ENCODE results near the gene PM20D1. TPM values are rescaled to one million over a fixed set of nuclear protein-coding genes. Genes with fewer than 3 reads are reported as not detected.

Gene PM20D1
- polyA plus RNA-seq, 1 of the 3 experiments (the other 2 are of a cell fraction) = not detected

GRCh38 chr1:205787287-205787916 lies 62.5 kb downstream of the PM20D1 start:
- ChIA-PET CTCF (interaction anchor here (0.9 to 11.9 kb wide), 4 partner anchors 120 to 194 kb away, joined by 3 to 366 read pairs (median 60); no protein-coding TSS in a partner anchor), POLR2A (no interaction called here)
- H3K4me3 ChIP-seq (ENCODE audit: low read depth in 2 of 2, low read length in 1 of 2) = no peak overlapping the region
- no peak overlapping the region for H3K9ac ChIP-seq
- DNase-seq = no peak
- no peaks in the 10 kb centered on the region for H4K20me1 ChIP-seq (ENCODE audit: insufficient read depth)
- 96% methylated on average over 10 of the region's 10 CpGs for WGBS (ENCODE audit: low lambda C conversion rate)
- H3K27me3 ChIP-seq (ENCODE audit: insufficient read depth) = no peaks in the 10 kb centered on the region
- H3K27ac ChIP-seq (ENCODE audit: low read depth in 2 of 2, low read length in 1 of 2) = no peak overlapping the region
- H3K4me2 ChIP-seq = no peak overlapping the region
- H2AFZ ChIP-seq (ENCODE audit: low read depth) = no peak overlapping the region
- H3K36me3 ChIP-seq (replicated peaks in 1 of 2; ENCODE audit: control insufficient read depth in 1 of 2, insufficient read depth in 2 of 2, low read length in 1 of 2) = peaks cover 0 to 15% of the 10 kb centered on the region in 2 experiments
- peaks cover 0 to 5% of the 10 kb centered on the region in 2 experiments; a peak in 1 of 4 replicates for H3K4me1 ChIP-seq (ENCODE audit: control insufficient read depth in 1 of 2, insufficient read depth in 2 of 2, low read depth in 1 of 2, low read length in 1 of 2)
- no peaks in the 10 kb centered on the region for H3K9me3 ChIP-seq
- H3F3A ChIP-seq (replicated peaks; ENCODE audit: insufficient read depth) = peaks cover 4% of the 10 kb centered on the region
- H3K79me2 ChIP-seq (ENCODE audit: insufficient read depth) = no peaks in the 10 kb centered on the region
- TF ChIP-seq GATA2 (CRISPR knock-in tag; IDR thresholded peaks at IDR 0.05) (no peak), GABPA (IDR thresholded peaks at IDR 0.05; ENCODE audit: low read depth) (no peak), EP300 (IDR thresholded peaks at IDR 0.05; ENCODE audit: borderline replicate concordance in 1 of 2, low read depth in 1 of 2, low read length in 1 of 2) (no peak), POLR2AphosphoS5 (IDR thresholded peaks at IDR 0.05; ENCODE audit: low read depth, low read length) (no peak), TCF12 (IDR thresholded peaks at IDR 0.05) (no peak), MEF2A (IDR thresholded peaks at IDR 0.05; ENCODE audit: borderline replicate concordance, low read depth) (no peak), SIN3A (IDR thresholded peaks at IDR 0.05; ENCODE audit: borderline replicate concordance, low read depth, low read length) (no peak), ELF1 (IDR thresholded peaks at IDR 0.05) (no peak), MXI1 (IDR thresholded peaks at IDR 0.05; ENCODE audit: low read depth, low read length) (no peak), IRF3 (IDR thresholded peaks at IDR 0.05; ENCODE audit: low read depth, low read length) (no peak)
- TF ChIP-seq, protein P1, sequence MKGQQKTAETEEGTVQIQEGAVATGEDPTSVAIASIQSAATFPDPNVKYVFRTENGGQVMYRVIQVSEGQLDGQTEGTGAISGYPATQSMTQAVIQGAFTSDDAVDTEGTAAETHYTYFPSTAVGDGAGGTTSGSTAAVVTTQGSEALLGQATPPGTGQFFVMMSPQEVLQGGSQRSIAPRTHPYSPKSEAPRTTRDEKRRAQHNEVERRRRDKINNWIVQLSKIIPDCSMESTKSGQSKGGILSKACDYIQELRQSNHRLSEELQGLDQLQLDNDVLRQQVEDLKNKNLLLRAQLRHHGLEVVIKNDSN (IDR thresholded peaks at IDR 0.05; ENCODE audit: borderline replicate concordance, low read depth) = no peak
- TF ChIP-seq, protein P2, sequence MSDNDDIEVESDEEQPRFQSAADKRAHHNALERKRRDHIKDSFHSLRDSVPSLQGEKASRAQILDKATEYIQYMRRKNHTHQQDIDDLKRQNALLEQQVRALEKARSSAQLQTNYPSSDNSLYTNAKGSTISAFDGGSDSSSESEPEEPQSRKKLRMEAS (IDR thresholded peaks at IDR 0.05; ENCODE audit: low read depth) = no peak
- H3K9me2 ChIP-seq = no peaks in the 10 kb centered on the region

DNA sequence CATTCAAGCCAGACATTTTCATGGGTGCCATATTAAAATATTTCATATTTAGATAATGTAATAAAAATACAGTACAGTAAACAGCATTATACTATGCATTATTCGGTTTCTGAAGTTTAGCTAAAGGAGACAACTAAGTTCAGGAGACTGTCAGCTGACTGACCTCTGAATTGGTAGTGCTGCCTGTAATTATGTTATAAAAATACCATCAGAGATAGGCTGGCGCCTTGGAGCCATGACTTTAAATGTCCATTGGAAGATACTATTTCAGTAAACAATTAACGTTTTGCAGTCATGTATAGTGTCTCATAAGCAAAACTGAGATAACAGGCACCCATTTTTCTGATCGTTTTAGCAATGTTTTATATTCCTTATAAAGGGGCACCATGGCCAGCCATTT lies 63.3 kb downstream of the PM20D1 start:
- Histone ChIP-seq H3K36me3 (replicated peaks in 1 of 2; ENCODE audit: control insufficient read depth in 1 of 2, insufficient read depth in 2 of 2, low read length in 1 of 2) (peaks cover 0 to 11% of the 10 kb centered on the region in 2 experiments), H3K4me1 (ENCODE audit: control insufficient read depth in 1 of 2, insufficient read depth in 2 of 2, low read depth in 1 of 2, low read length in 1 of 2) (peaks cover 0 to 5% of the 10 kb centered on the region in 2 experiments; a peak in 1 of 4 replicates), H3K9ac (no peak overlapping the region), H4K20me1 (ENCODE audit: insufficient read depth) (no peaks in the 10 kb centered on the region), H2AFZ (ENCODE audit: low read depth) (no peak overlapping the region), H3K27ac (ENCODE audit: low read depth in 2 of 2, low read length in 1 of 2) (no peak overlapping the region), H3K4me3 (ENCODE audit: low read depth in 2 of 2, low read length in 1 of 2) (no peak overlapping the region), H3K4me2 (no peak overlapping the region), H3K27me3 (ENCODE audit: insufficient read depth) (no peaks in the 10 kb centered on the region), H3K79me2 (ENCODE audit: insufficient read depth) (no peaks in the 10 kb centered on the region), H3K9me3 (no peaks in the 10 kb centered on the region), H3F3A (replicated peaks; ENCODE audit: insufficient read depth) (no peaks in the 10 kb centered on the region), H3K9me2 (no peaks in the 10 kb centered on the region)
- DNase-seq = no peak
- TF ChIP-seq GABPA (IDR thresholded peaks at IDR 0.05; ENCODE audit: low read depth) (no peak), REST (IDR thresholded peaks at IDR 0.05; ENCODE audit: low read depth, low read length) (no peak), MXI1 (IDR thresholded peaks at IDR 0.05; ENCODE audit: low read depth, low read length) (no peak), POLR2AphosphoS5 (IDR thresholded peaks at IDR 0.05; ENCODE audit: low read depth, low read length) (no peak), JUND (IDR thresholded peaks at IDR 0.05) (no peak), YY1 (IDR thresholded peaks at IDR 0.05; ENCODE audit: low read depth) (no peak), FOXJ3 (CRISPR knock-in tag; IDR thresholded peaks at IDR 0.05) (no peak)
- TF ChIP-seq, protein P2 (IDR thresholded peaks at IDR 0.05; ENCODE audit: low read depth) = no peak
- WGBS (ENCODE audit: low lambda C conversion rate) = 57% methylated on average over 4 of the region's 4 CpGs
- ChIA-PET CTCF (interaction anchor here (0.7 to 2.2 kb wide), 2 partner anchors 131 to 190 kb away, joined by 3 to 15 read pairs; no protein-coding TSS in a partner anchor), POLR2A (no interaction called here)
